ENCODE data around the gene MAP1S. TPM values are rescaled to one million over a fixed set of nuclear protein-coding genes. Genes with fewer than 3 reads are reported as not detected.

Gene MAP1S
- total RNA-seq, 4 donors from 2014 or later = 23.4 to 39.3 (median 31.2) TPM

- peak; percentile 74 to 82 for DNase-seq (ENCODE audit: low spot score in 2 of 2)
- peaks cover 0 to 18% (median 5%) of the 10 kb centered on the region in 4 donors for H3K4me1 ChIP-seq
- no peaks in the 10 kb centered on the region for H3K9me3 ChIP-seq
- H3K27me3 ChIP-seq = peaks cover 0 to 22% of the 10 kb centered on the region in 2 donors
- peak overlapping the region; percentile 30 to 52 (median 42) for H3K4me3 ChIP-seq
- no peak overlapping the region for H3K27ac ChIP-seq
- H3K36me3 ChIP-seq = no peaks in the 10 kb centered on the region
- 10 to 14% methylated on average over 27 to 40 of the region's 75 CpGs for WGBS, 2 donors
- TF ChIP-seq POLR2A (IDR thresholded peaks at IDR 0.05) (peak in 1 of 2 donors; percentile 10), EP300 (IDR thresholded peaks at IDR 0.05) (no peak), CTCF (IDR thresholded peaks at IDR 0.05) (no peak)
These were observed 28.2 kb downstream of the MAP1S start for GRCh38 chr19:17747205-17748098.

- H3K9me3 ChIP-seq = no peaks in the 10 kb centered on the region
- no peak for DNase-seq (ENCODE audit: low spot score in 2 of 2)
- peaks cover 0 to 18% (median 5%) of the 10 kb centered on the region in 4 donors for H3K4me1 ChIP-seq
- WGBS, 2 donors = 71 to 74% methylated on average over 6 of the region's 6 CpGs
- H3K27ac ChIP-seq = no peak overlapping the region
- peaks cover 0 to 22% of the 10 kb centered on the region in 2 donors for H3K27me3 ChIP-seq
- no peak overlapping the region for H3K4me3 ChIP-seq
- TF ChIP-seq CTCF (IDR thresholded peaks at IDR 0.05) = no peak
- no peak for TF ChIP-seq POLR2A (IDR thresholded peaks at IDR 0.05)
- no peak for TF ChIP-seq EP300 (IDR thresholded peaks at IDR 0.05)
- no peaks in the 10 kb centered on the region for H3K36me3 ChIP-seq
These were observed 29.8 kb downstream of the MAP1S start for GRCh38 chr19:17748884-17749638.

GRCh38 chr19:17749912-17750317 is 30.6 kb downstream of the MAP1S start:
- no peak for DNase-seq (ENCODE audit: low spot score in 2 of 2)
- WGBS, 2 donors = 24 to 30% methylated on average over 8 of the region's 8 CpGs
- H3K4me1 ChIP-seq = peaks cover 0 to 18% (median 5%) of the 10 kb centered on the region in 4 donors
- H3K4me3 ChIP-seq = no peak overlapping the region
- TF ChIP-seq POLR2A (IDR thresholded peaks at IDR 0.05) = no peak
- TF ChIP-seq CTCF (IDR thresholded peaks at IDR 0.05) = no peak
- no peak for TF ChIP-seq EP300 (IDR thresholded peaks at IDR 0.05)
- H3K36me3 ChIP-seq = no peaks in the 10 kb centered on the region
- peak overlapping the region in 1 of 4 donors; percentile 77 for H3K27ac ChIP-seq
- peaks cover 0 to 21% of the 10 kb centered on the region in 2 donors for H3K27me3 ChIP-seq
- H3K9me3 ChIP-seq = no peaks in the 10 kb centered on the region

- peak within 1 kb of the TSS in 3 of 4 donors; percentile 60 to 77 (median 61) for H3K27ac ChIP-seq
- peaks cover 0 to 18% (median 9%) of the 10 kb centered on the region in 4 donors for H3K4me1 ChIP-seq
- no peaks in the 10 kb centered on the region for H3K36me3 ChIP-seq
- no peak for TF ChIP-seq POLR2A (IDR thresholded peaks at IDR 0.05)
- no peak for TF ChIP-seq CTCF (IDR thresholded peaks at IDR 0.05)
- H3K9me3 ChIP-seq = no peaks in the 10 kb centered on the region
- H3K27me3 ChIP-seq = peaks cover 0 to 14% of the 10 kb centered on the region in 2 donors
- peak within 1 kb of the TSS in 2 of 4 donors; percentile 21 to 31 for H3K4me3 ChIP-seq
- DNase-seq (ENCODE audit: low spot score in 2 of 2) = peak in 1 of 2 donors; percentile 21
- 53 to 64% methylated on average over 20 to 28 of the region's 28 CpGs for WGBS, 2 donors
These were observed 32.0 kb downstream of the MAP1S start, which contains the start of gene FCHO1 for GRCh38 chr19:17751103-17751911. TSS of gene FCHO1 (plus strand) at chr19:17751477. CDS start at chr19:17755165, 3,688 bp downstream.

Data from tibial nerve (tissue), 4 donors.